H1 (cell line): ENCODE data around the gene BGN. TPM values are rescaled to one million over a fixed set of nuclear protein-coding genes. Genes with fewer than 3 reads are reported as not detected.

Experiments used
- CTCF ChIA-PET: fragments of 300-600 bp; sonication (Branson Sonifier 250); formaldehyde crosslinking; loops from one replicate; lab custom pipeline; 2021; ENCODE audit not compliant: partially characterized antibody; lab: Charles Lee
- POLR2A ChIA-PET: fragments of 300-600 bp; sonication (Branson Sonifier 250); formaldehyde crosslinking; loops from one replicate; lab custom pipeline; 2021; ENCODE audit warnings: inconsistent platforms; ENCODE audit not compliant: partially characterized antibody; lab: Charles Lee
- DNase-seq, 2 experiments: peaks; one replicate each; pipeline versions ENCODE4 v3.0.0 to v3.0.0-alpha.2; 2010 to 2022; ENCODE audit warnings: low spot score in 2 of 2, low read depth in 1 of 2, mixed read lengths in 1 of 2
- FAIRE-seq: peaks from 2 replicates; lab custom pipeline; 2011; peaks lifted over from hg19 to GRCh38; lab: Jason Lieb, UNC
- H2AFZ ChIP-seq: 2 replicates; pipeline ENCODE4 v1.8.1; 2012; ENCODE audit warnings: low read length, inconsistent platforms
- H2AK5ac ChIP-seq: 2 replicates; pipeline ENCODE4 v1.6.1; 2013; ENCODE audit warnings: low read depth, low read length
- H2BK120ac ChIP-seq: replicated peaks from 2 replicates; pipeline ENCODE3; 2013; ENCODE audit warnings: low read depth, low read length, inconsistent platforms
- H2BK12ac ChIP-seq: 2 replicates; pipeline ENCODE4 v1.6.1; 2013; ENCODE audit warnings: low read depth, low read length
- H2BK15ac ChIP-seq: 2 replicates; pipeline ENCODE4 v1.6.1; 2013; ENCODE audit warnings: low read length
- H2BK20ac ChIP-seq: 2 replicates; pipeline ENCODE4 v1.6.1; 2013; ENCODE audit warnings: low read length
- H2BK5ac ChIP-seq: 2 replicates; pipeline ENCODE4 v1.6.1; 2013; ENCODE audit warnings: low read depth, low read length
- H3K14ac ChIP-seq: 2 replicates; pipeline ENCODE4 v1.6.1; 2013; ENCODE audit warnings: inconsistent platforms; ENCODE audit not compliant: insufficient read length
- H3K18ac ChIP-seq: 2 replicates; pipeline ENCODE4 v1.6.1; 2013; ENCODE audit warnings: low read length; ENCODE audit errors: extremely low read depth
- H3K23ac ChIP-seq: 2 replicates; pipeline ENCODE4 v1.6.1; 2013; ENCODE audit warnings: inconsistent platforms; ENCODE audit not compliant: insufficient read length
- H3K23me2 ChIP-seq: 2 replicates; pipeline ENCODE4 v1.6.1; 2013; ENCODE audit warnings: low read depth, low read length
- H3K27ac ChIP-seq: 2 replicates; pipeline ENCODE4 v1.6.1; 2011; ENCODE audit warnings: low read depth, low read length, inconsistent platforms
- H3K27me3 ChIP-seq, 4 experiments: replicated peaks in 1 of 4; 1 replicate in 1 of 4; 2 replicates in 3 of 4; pipeline versions ENCODE4 v1.6.1 to v1.8.1; 2011 to 2013; ENCODE audit warnings: low read length in 3 of 4, mild to moderate bottlenecking in 3 of 4, inconsistent platforms in 2 of 4, mixed read lengths in 2 of 4, moderate library complexity in 1 of 4; ENCODE audit not compliant: control insufficient read depth in 3 of 4, insufficient read depth in 3 of 4; ENCODE audit errors: extremely low read depth in 1 of 4
- H3K36me3 ChIP-seq, 4 experiments: 2 replicates each; pipeline versions ENCODE4 v1.6.1 to v1.8.1; 2011 to 2013; ENCODE audit warnings: mild to moderate bottlenecking in 4 of 4, low read length in 3 of 4, moderate library complexity in 2 of 4, control low read depth in 1 of 4, inconsistent platforms in 1 of 4; ENCODE audit not compliant: insufficient read depth in 4 of 4, control insufficient read depth in 2 of 4
- H3K4ac ChIP-seq: replicated peaks from 2 replicates; pipeline ENCODE3; 2013; ENCODE audit warnings: low read length, low read depth, mixed read lengths, inconsistent platforms; ENCODE audit not compliant: insufficient read length
- H3K4me1 ChIP-seq, 4 experiments: replicated peaks in 1 of 4; 1 replicate in 1 of 4; 2 replicates in 3 of 4; pipeline versions ENCODE4 v1.6.1 to v1.8.1; 2011 to 2013; ENCODE audit warnings: low read length in 3 of 4, inconsistent platforms in 2 of 4, mixed read lengths in 1 of 4; ENCODE audit not compliant: insufficient read depth in 4 of 4, control insufficient read depth in 3 of 4
- H3K4me2 ChIP-seq, 2 experiments: 2 replicates each; pipeline versions ENCODE4 v1.6.1 to v1.8.1; 2011 to 2013; ENCODE audit warnings: low read depth in 2 of 2, low read length in 2 of 2, control low read depth in 1 of 2, inconsistent platforms in 1 of 2, mild to moderate bottlenecking in 1 of 2; ENCODE audit not compliant: insufficient read depth in 1 of 2
- H3K4me3 ChIP-seq, 4 experiments: fragments of 200-600, 300-600 bp in 1 of 4; sonication (generic), shearing (Covaris generic), sonication (Bioruptor Twin) in 1 of 4; 2 replicates each; pipeline versions ENCODE4 v1.5.1 to v1.8.1; 2011 to 2016; ENCODE audit warnings: low read length in 4 of 4, low read depth in 3 of 4, control low read depth in 2 of 4, inconsistent platforms in 2 of 4, mild to moderate bottlenecking in 2 of 4, mixed read lengths in 1 of 4, moderate library complexity in 1 of 4; ENCODE audit not compliant: insufficient read depth in 2 of 4; ENCODE audit errors: extremely low read depth in 1 of 4
- H3K56ac ChIP-seq: replicated peaks from 2 replicates; pipeline ENCODE3; 2013; ENCODE audit warnings: low read depth, mild to moderate bottlenecking, mixed read lengths, low read length, inconsistent platforms; ENCODE audit not compliant: insufficient read length
- H3K79me1 ChIP-seq: 2 replicates; pipeline ENCODE4 v1.6.1; 2013; ENCODE audit warnings: low read depth, low read length, control low read depth
- H3K79me2 ChIP-seq, 2 experiments: 2 replicates each; pipeline versions ENCODE4 v1.6.1 to v1.8.1; 2012 to 2013; ENCODE audit warnings: low read length in 2 of 2, mild to moderate bottlenecking in 2 of 2, inconsistent platforms in 1 of 2; ENCODE audit not compliant: insufficient read depth in 2 of 2, control insufficient read depth in 1 of 2
- H3K9ac ChIP-seq, 4 experiments: replicated peaks in 1 of 4; 1 replicate in 1 of 4; 2 replicates in 3 of 4; pipeline versions ENCODE4 v1.6.1 to v1.8.1; 2011 to 2013; ENCODE audit warnings: low read depth in 3 of 4, low read length in 3 of 4, control low read depth in 2 of 4, mild to moderate bottlenecking in 2 of 4, moderate library complexity in 2 of 4, inconsistent platforms in 1 of 4; ENCODE audit errors: extremely low read depth in 1 of 4
- H3K9me3 ChIP-seq, 2 experiments: 2 replicates each; pipeline versions ENCODE4 v1.6.1 to v1.8.1; 2012 to 2013; ENCODE audit warnings: mild to moderate bottlenecking in 2 of 2, moderate library complexity in 2 of 2, control low read depth in 1 of 2, inconsistent platforms in 1 of 2, low read depth in 1 of 2, low read length in 1 of 2, mixed read lengths in 1 of 2; ENCODE audit not compliant: insufficient read depth in 2 of 2
- H4K20me1 ChIP-seq, 2 experiments: replicated peaks in 1 of 2; 2 replicates each; pipeline versions ENCODE3 to v1.8.1; 2011 to 2013; ENCODE audit warnings: inconsistent platforms in 2 of 2, low read length in 2 of 2, mild to moderate bottlenecking in 1 of 2; ENCODE audit not compliant: insufficient read depth in 2 of 2, control insufficient read depth in 1 of 2
- H4K5ac ChIP-seq: 2 replicates; pipeline ENCODE4 v1.6.1; 2013; ENCODE audit warnings: low read length, low read depth, mixed read lengths, inconsistent platforms; ENCODE audit not compliant: insufficient read length
- H4K8ac ChIP-seq: 2 replicates; pipeline ENCODE4 v1.8.0; 2013; ENCODE audit warnings: mild to moderate bottlenecking, moderate library complexity, low read length, inconsistent platforms; ENCODE audit not compliant: insufficient read depth; ENCODE audit errors: extremely low read depth
- H4K91ac ChIP-seq: replicated peaks from 2 replicates; pipeline ENCODE3; 2013; ENCODE audit warnings: low read length, mixed read lengths, inconsistent platforms; ENCODE audit not compliant: insufficient read length
- CREB1 ChIP-seq: IDR thresholded peaks from 2 replicates; pipeline ENCODE4 v1.6.1; 2012; ENCODE audit warnings: inconsistent platforms
- CTBP2 ChIP-seq: IDR thresholded peaks from 2 replicates; pipeline ENCODE4 v1.7.0; 2011; ENCODE audit warnings: borderline replicate concordance, mild to moderate bottlenecking, moderate library complexity, mixed read lengths, low read length; ENCODE audit not compliant: insufficient read depth, insufficient read length
- SAP30 ChIP-seq: fragments of 300-600 bp; sonication (generic); IDR thresholded peaks from 2 replicates; pipeline ENCODE4 v1.7.1; 2012; ENCODE audit warnings: low read length, moderate library complexity, mild to moderate bottlenecking, inconsistent platforms; ENCODE audit not compliant: insufficient read depth, insufficient replicate concordance
- SIN3A ChIP-seq, 2 experiments: IDR thresholded peaks in 1 of 2; conservative IDR thresholded peaks in 1 of 2; 2 replicates each; pipeline ENCODE4 v1.6.1; 2011 to 2012; ENCODE audit warnings: low read length in 2 of 2, improper control_type of control experiment in 1 of 2, low read depth in 1 of 2, mild to moderate bottlenecking in 1 of 2
- SRF ChIP-seq: IDR thresholded peaks from 2 replicates; pipeline ENCODE4 v1.6.1; 2011; ENCODE audit warnings: mild to moderate bottlenecking, low read depth, low read length, moderate library complexity
- TAF1 ChIP-seq: IDR thresholded peaks from 2 replicates; pipeline ENCODE4 v1.6.1; 2011; ENCODE audit warnings: mild to moderate bottlenecking, low read depth, low read length
- TEAD4 ChIP-seq: IDR thresholded peaks from 2 replicates; pipeline ENCODE4 v1.6.1; 2012; ENCODE audit warnings: low read depth, low read length, inconsistent platforms, mixed read lengths
- YY1 ChIP-seq: IDR thresholded peaks from 2 replicates; pipeline ENCODE4 v1.6.1; 2011; ENCODE audit warnings: low read depth, mild to moderate bottlenecking, low read length
- WGBS, 2 experiments: shearing (Covaris generic) in 1 of 2; methylation state at CpG; one replicate each; pipeline versions ENCODE4 v1.1.6 to v1.1.7; 2013 to 2015; ENCODE audit warnings: low lambda C conversion rate in 2 of 2, mixed read lengths in 2 of 2, inconsistent platforms in 1 of 2, low coverage in 1 of 2, missing lambda C conversion rate in 1 of 2; ENCODE audit not compliant: insufficient replicate concordance in 2 of 2, insufficient coverage in 1 of 2, insufficient read length in 1 of 2; ENCODE audit errors: extremely low coverage in 1 of 2, missing lambda C conversion rate in 1 of 2; 5-methylcytosine and 5-hydroxymethylcytosine counted together
- polyA plus RNA-seq, 7 experiments: library from polyadenylated mRNA; depleted of rRNA in 3 of 7; stranded (reverse) in 5 of 7; unstranded in 2 of 7; fragments of >200 nt in 5 of 7; fragments of 200-250 nt in 2 of 7; gene quantifications; 1 replicate in 5 of 7; 2 replicates in 1 of 7; 4 replicates in 1 of 7; pipeline versions ENCODE4 v1.2.1 to v1.2.3, GENCODE V29; 2011 to 2013; ENCODE audit warnings: missing spikeins in 2 of 7, mixed read lengths in 2 of 7
- total RNA-seq: library from RNA; stranded (reverse); fragmentation: NEBNext Ultra II Directional; extraction: Animal tissue kit (Norgen Biotek cat#: 25700); gene quantifications from 2 replicates; pipeline ENCODE4 v1.2.1, GENCODE V29; 2021
- TF ChIP-seq, protein P1 (sequence below): IDR thresholded peaks from 2 replicates; pipeline ENCODE4 v1.6.1; 2011; ENCODE audit warnings: low read depth, mild to moderate bottlenecking, low read length; ENCODE audit not compliant: insufficient read depth

BGN gene
- total and polyA plus RNA-seq, 2 of the 8 experiments (the other 6 are each of a cell fraction or from before 2014, with no cell fraction given) = 1.8 to 2.4 TPM

DNA sequence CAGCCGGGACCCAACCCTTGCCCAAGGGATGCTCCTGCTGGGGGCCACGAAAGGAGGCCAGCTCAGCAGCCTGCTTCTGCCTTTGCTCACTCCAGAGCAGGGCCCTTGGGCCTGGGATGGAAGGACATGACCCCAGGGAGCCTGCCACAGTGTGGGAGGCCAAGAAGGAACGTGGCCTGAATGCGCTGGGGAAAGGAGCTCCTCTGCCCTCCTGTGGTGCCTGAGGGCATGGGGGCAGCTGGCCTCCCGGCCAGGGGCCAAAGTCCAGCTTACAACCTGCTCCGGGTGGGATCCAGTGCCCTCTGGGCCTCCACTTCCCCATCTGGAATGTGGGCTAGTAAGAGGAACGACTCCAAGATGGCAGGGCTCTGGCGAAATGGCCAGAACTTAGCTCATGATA, 20.7 kb downstream of the BGN start:
- no peak overlapping the region for H2BK15ac ChIP-seq
- H2BK120ac ChIP-seq = no peak overlapping the region
- H3K27me3 ChIP-seq = peaks cover 19 to 31% (median 29%) of the 10 kb centered on the region in 4 experiments
- H3K18ac ChIP-seq = no peak overlapping the region
- no peaks in the 10 kb centered on the region for H3K4me1 ChIP-seq
- H3K9me3 ChIP-seq = no peaks in the 10 kb centered on the region
- peaks cover 0 to 8% of the 10 kb centered on the region in 2 experiments for H4K20me1 ChIP-seq
- H4K5ac ChIP-seq = no peak overlapping the region
- no peak overlapping the region for H4K91ac ChIP-seq
- H3K4me2 ChIP-seq = no peak overlapping the region
- no peak overlapping the region for H3K23ac ChIP-seq
- H3K4ac ChIP-seq = no peak overlapping the region
- H3K36me3 ChIP-seq = no peaks in the 10 kb centered on the region
- DNase-seq (no peak), FAIRE-seq (no peak)
- H2AK5ac ChIP-seq = no peak overlapping the region
- no peak overlapping the region for H3K9ac ChIP-seq
- no peak overlapping the region for H4K8ac ChIP-seq
- H3K4me3 ChIP-seq = no peak overlapping the region
- H3K79me1 ChIP-seq = no peaks in the 10 kb centered on the region
- no peak overlapping the region for H2AFZ ChIP-seq
- no peak overlapping the region for H3K27ac ChIP-seq
- no peak overlapping the region for H3K56ac ChIP-seq
- H2BK12ac ChIP-seq = no peak overlapping the region
- no peak overlapping the region for H2BK5ac ChIP-seq
- peaks cover 12% of the 10 kb centered on the region; the same call in 1 of the 2 replicates for H3K23me2 ChIP-seq
- CTCF ChIA-PET = interaction anchor here (1.1 to 2.9 kb wide), 4 partner anchors 10 to 39 kb away, joined by 3 to 9 read pairs (median 4); no protein-coding TSS in a partner anchor
- no peak overlapping the region for H2BK20ac ChIP-seq
- no peaks in the 10 kb centered on the region for H3K79me2 ChIP-seq
- WGBS, 2 experiments = 94% methylated on average over 5 of the region's 8 CpGs; no CpG with 5 or more reads in 1 of the 2 experiments
- POLR2A ChIA-PET = no interaction called here
- no peak overlapping the region for H3K14ac ChIP-seq
- TF ChIP-seq CTBP2 (no peak), YY1 (no peak), SAP30 (no peak), SIN3A (conservative IDR thresholded peaks at IDR 0.05 in 1 of 2, IDR thresholded peaks at IDR 0.05 in 1 of 2; ENCODE audit: low read depth in 1 of 2, low read length in 2 of 2) (no peak), TAF1 (no peak), SRF (no peak), CREB1 (no peak), TEAD4 (no peak)
- TF ChIP-seq, protein P1, sequence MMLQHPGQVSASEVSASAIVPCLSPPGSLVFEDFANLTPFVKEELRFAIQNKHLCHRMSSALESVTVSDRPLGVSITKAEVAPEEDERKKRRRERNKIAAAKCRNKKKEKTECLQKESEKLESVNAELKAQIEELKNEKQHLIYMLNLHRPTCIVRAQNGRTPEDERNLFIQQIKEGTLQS = no peak
